NCI-H1092 (cell line): ENCODE measurements around the gene PHKA2.
"Not testable (repeated sequence)": the region's sequence is repeated elsewhere in the genome, so short reads cannot be mapped to it uniquely, and the experiment has no call there.

ENCODE experiments used
- DNase-seq: peaks from one replicate; lab custom pipeline; 2025; lab: John Stamatoyannopoulos, UW

The PHKA2 gene

GRCh38 chrX:18983666-18984380 lies at the start of gene PHKA2:
PHKA2 (minus strand) TSS chrX:18984114; CDS start chrX:18983932, 182 bp downstream.
- peak; percentile 28 for DNase-seq

- no peak for DNase-seq
These were observed 46.9 kb upstream of the PHKA2 start for GRCh38 chrX:19030805-19031204.

- no peak for DNase-seq
These were observed 44.6 kb upstream of the PHKA2 start for GRCh38 chrX:19028560-19028959.

- no peak for DNase-seq
These were observed 40.5 kb upstream of the PHKA2 start for GRCh38 chrX:19024366-19024765.

GRCh38 chrX:19019996-19020395 lies 36.1 kb upstream of the PHKA2 start:
- DNase-seq, result no peak

- DNase-seq, result no peak
These were observed 33.4 kb upstream of the PHKA2 start for GRCh38 chrX:19017271-19017670.

GRCh38 chrX:19016614-19017013 lies 32.7 kb upstream of the PHKA2 start:
- DNase-seq, result not testable (repeated sequence)

- DNase-seq, result no peak
These were observed 24.0 kb upstream of the PHKA2 start for GRCh38 chrX:19007868-19008267.

- DNase-seq, result no peak
These were observed 23.1 kb upstream of the PHKA2 start for GRCh38 chrX:19007011-19007410.

- no peak for DNase-seq
These were observed 22.0 kb upstream of the PHKA2 start for GRCh38 chrX:19005909-19006308.

GRCh38 chrX:19003756-19004155 lies 19.8 kb upstream of the PHKA2 start:
- DNase-seq, result no peak

- DNase-seq, result no peak
These were observed 14.7 kb upstream of the PHKA2 start for GRCh38 chrX:18998653-18999052.

- no peak for DNase-seq
These were observed 14.0 kb upstream of the PHKA2 start for GRCh38 chrX:18997916-18998315.

- DNase-seq, result no peak
These were observed 12.6 kb upstream of the PHKA2 start for GRCh38 chrX:18996536-18996935.

- no peak for DNase-seq
These were observed 11.3 kb upstream of the PHKA2 start for GRCh38 chrX:18995221-18995620.

GRCh38 chrX:18994713-18995112 lies 10.8 kb upstream of the PHKA2 start:
- DNase-seq, result no peak

GRCh38 chrX:18992829-18993228 lies 8.9 kb upstream of the PHKA2 start:
- no peak for DNase-seq

- DNase-seq, result no peak
These were observed 1.2 kb upstream of the PHKA2 start for GRCh38 chrX:18985186-18985435.

- peak; percentile 79 for DNase-seq
These were observed 669 bp upstream of the PHKA2 start for GRCh38 chrX:18984381-18985185.

GRCh38 chrX:18981124-18981807 lies 2.6 kb downstream of the PHKA2 start:
- DNase-seq, result no peak

GRCh38 chrX:18980262-18980661 lies 3.7 kb downstream of the PHKA2 start:
- not testable (repeated sequence) for DNase-seq

GRCh38 chrX:18974993-18975392 lies 8.9 kb downstream of the PHKA2 start:
- no peak for DNase-seq

- DNase-seq, result peak; percentile 12
These were observed 10.3 kb downstream of the PHKA2 start for GRCh38 chrX:18973527-18974192.
